HG03064 (cell line): ENCODE measurements around the gene FAM43B.

Experiments used
- ATAC-seq: cut with Tn5 transposase; IDR thresholded peaks from one replicate; pipeline ENCODE4 v1.9.1; 2021; ENCODE audit warnings: low read depth; ENCODE audit not compliant: unreplicated experiment

The FAM43B gene

GRCh38 chr1:20546637-20547036 is 5.7 kb upstream of the FAM43B start:
- no peak for ATAC-seq

- ATAC-seq = no peak
These were observed 1.2 kb upstream of the FAM43B start for GRCh38 chr1:20551161-20551560.

- ATAC-seq = no peak
These were observed 514 bp downstream of the FAM43B start for GRCh38 chr1:20552728-20553445.

- no peak for ATAC-seq
These were observed 2.8 kb downstream of the FAM43B start for GRCh38 chr1:20555025-20555757.

- ATAC-seq = no peak
These were observed 3.4 kb downstream of the FAM43B start for GRCh38 chr1:20555758-20556120.

GRCh38 chr1:20558191-20558590 is 5.8 kb downstream of the FAM43B start:
- no peak for ATAC-seq

- ATAC-seq = no peak
These were observed 8.6 kb downstream of the FAM43B start for GRCh38 chr1:20560966-20561365.

- ATAC-seq = no peak
These were observed 12.9 kb downstream of the FAM43B start for GRCh38 chr1:20565234-20565633.

- no peak for ATAC-seq
These were observed 17.2 kb downstream of the FAM43B start for GRCh38 chr1:20569523-20570098.

- ATAC-seq = no peak
These were observed 19.1 kb downstream of the FAM43B start for GRCh38 chr1:20571427-20571826.

GRCh38 chr1:20573987-20574386 is 21.6 kb downstream of the FAM43B start:
- no peak for ATAC-seq

- no peak for ATAC-seq
These were observed 22.5 kb downstream of the FAM43B start for GRCh38 chr1:20574686-20575540.

- ATAC-seq = no peak
These were observed 23.4 kb downstream of the FAM43B start for GRCh38 chr1:20575541-20576336.

GRCh38 chr1:20578062-20578461 is 25.7 kb downstream of the FAM43B start:
- no peak for ATAC-seq

- ATAC-seq = no peak
These were observed 26.5 kb downstream of the FAM43B start for GRCh38 chr1:20578721-20579395.

GRCh38 chr1:20584890-20585289 is 32.5 kb downstream of the FAM43B start:
- ATAC-seq = no peak

- ATAC-seq = no peak
These were observed 34.7 kb downstream of the FAM43B start for GRCh38 chr1:20586953-20587660.

GRCh38 chr1:20587661-20588053 is 35.3 kb downstream of the FAM43B start:
- ATAC-seq = no peak

- ATAC-seq = no peak
These were observed 36.4 kb downstream of the FAM43B start, which contains the start of gene CDA for GRCh38 chr1:20588634-20589225. TSS of gene CDA (plus strand) at chr1:20589097. CDS start at chr1:20589130, 33 bp downstream.
